Stomach (tissue), 19 donors: ENCODE results near the gene RHOXF2B. TPM values are rescaled to one million over a fixed set of nuclear protein-coding genes. Genes with fewer than 3 reads are reported as not detected.
"Not testable (repeated sequence)": the region's sequence is repeated elsewhere in the genome, so short reads cannot be mapped to it uniquely, and the experiment has no call there.

Experiments
- DNase-seq, 2 donors: peaks; one replicate each; pipeline versions ENCODE4 v3.0.0 to v3.0.0-alpha.2; 2013 to 2019
- H3K27ac ChIP-seq, 5 donors: fragments of 200-600 bp in 4 of 5; sonication (generic) in 4 of 5; one replicate each; pipeline ENCODE4 v1.5.1; 2013 to 2019; ENCODE audit warnings: mild to moderate bottlenecking in 1 of 5, moderate library complexity in 1 of 5
- H3K27me3 ChIP-seq, 3 donors: fragments of 200-600 bp; sonication (generic); one replicate each; pipeline ENCODE4 v1.5.1; 2017 to 2019; ENCODE audit warnings: mixed run types in 1 of 3
- H3K36me3 ChIP-seq, 4 donors: fragments of 200-600 bp; sonication (generic); 1 replicate in 3 of 4; 2 replicates in 1 of 4; pipeline ENCODE4 v1.5.1; 2016 to 2019
- H3K4me1 ChIP-seq, 4 donors: fragments of 200-600 bp; sonication (generic); one replicate each; pipeline ENCODE4 v1.5.1; 2016 to 2019
- H3K4me3 ChIP-seq, 4 donors: fragments of 200-600 bp; sonication (generic) in 3 of 4; one replicate each; pipeline ENCODE4 v1.5.1; 2016 to 2019; ENCODE audit warnings: mild to moderate bottlenecking in 1 of 4
- H3K9me3 ChIP-seq, 4 donors: fragments of 200-600 bp; sonication (generic); one replicate each; pipeline ENCODE4 v1.5.1; 2016 to 2019
- CTCF ChIP-seq, 7 experiments: fragments of 450-650 bp in 4 of 7; fragments of 200-600 bp in 3 of 7; sonication (generic) in 3 of 7; IDR thresholded peaks; one replicate each; pipeline ENCODE4 v1.5.1; 2016 to 2019; ENCODE audit warnings: antibody characterized with exemption in 7 of 7, control low read depth in 2 of 7, mild to moderate bottlenecking in 1 of 7
- EP300 ChIP-seq: sonication (generic); formaldehyde crosslinking; IDR thresholded peaks from one replicate; pipeline ENCODE4 v1.6.1; 2017; ENCODE audit warnings: antibody characterized with exemption
- POLR2A ChIP-seq, 4 donors: fragments of 450-650 bp; IDR thresholded peaks; one replicate each; pipeline ENCODE4 v1.6.1; 2016; ENCODE audit warnings: antibody characterized with exemption in 4 of 4, control low read depth in 2 of 4, mild to moderate bottlenecking in 1 of 4, moderate library complexity in 1 of 4
- POLR2AphosphoS5 ChIP-seq, 3 donors: sonication (generic); formaldehyde crosslinking; IDR thresholded peaks; one replicate each; pipeline ENCODE4 v1.6.1; 2016; ENCODE audit warnings: antibody characterized with exemption in 3 of 3
- WGBS, 5 donors: extraction: QIAGEN DNeasy Blood & Tissue Kit in 3 of 5; methylation state at CpG; one replicate each; pipeline versions ENCODE4 v1.1.5 to v1.1.7; 2013 to 2018; 5-methylcytosine and 5-hydroxymethylcytosine counted together
- intact Hi-C: fragments of 100-400 bp; cut with DNase I; formaldehyde crosslinking; loops from one replicate; pipeline ENCODE4 v1.15.1; 2023; ENCODE audit warnings: low total_unique reads
- long read RNA-seq, 10 donors: transcript quantifications; one replicate each; lab custom pipeline, GENCODE V29; 2026
- polyA plus RNA-seq, 3 donors: library from polyadenylated mRNA; stranded (reverse); fragments of 200-250 nt; gene quantifications; one replicate each; pipeline ENCODE4 v1.2.3, GENCODE V29; 2013
- total RNA-seq, 5 donors: library from RNA; depleted of rRNA; stranded (reverse); fragments of >200 nt; gene quantifications; one replicate each; pipeline versions ENCODE4 v1.1.0 to v1.2.3, GENCODE V29; 2014 to 2016
- donor health status: healthy with polysubstance abuse.
- donor health status: Bipolar disorder and iron deficiency.
- donor health status: healthy.

RHOXF2B gene
- total RNA-seq (not detected), polyA plus RNA-seq (not detected)
- long read RNA-seq, donor 1: 0 reads
- long read RNA-seq, donor 2: 0 reads
- long read RNA-seq, donor 3: 0 reads
- long read RNA-seq, donor 4: 0 reads
- long read RNA-seq, donor 5: 0 reads
- long read RNA-seq, donor 6: 0 reads
- long read RNA-seq, donor 7: 0 reads
- long read RNA-seq, donor 8: 0 reads
- long read RNA-seq, donor 9: 0 reads
- long read RNA-seq, donor 10: 0 reads

- intact Hi-C loops, H3K9me3 ChIP-seq, DNase-seq, H3K27me3 ChIP-seq, H3K4me1 ChIP-seq, H3K36me3 ChIP-seq, H3K4me3 ChIP-seq, H3K27ac ChIP-seq: not testable (repeated sequence)
- WGBS, 5 donors: no CpG with 5 or more reads among the region's 15 CpGs
These were observed at the start of gene RHOXF2B for GRCh38 chrX:120077590-120077989. RHOXF2B (minus strand) TSS chrX:120077690; CDS start chrX:120077552, 138 bp downstream.

GRCh38 chrX:120125444-120125843 lies 48.0 kb upstream of the RHOXF2B start:
- no peaks in the 10 kb centered on the region for H3K27me3 ChIP-seq
- peaks cover 0 to 9% (median 0%) of the 10 kb centered on the region in 4 donors for H3K4me1 ChIP-seq
- no peak overlapping the region for H3K27ac ChIP-seq
- H3K36me3 ChIP-seq: no peaks in the 10 kb centered on the region
- 74 to 90% (median 80%) methylated on average over 3 of the region's 3 CpGs for WGBS, 5 donors
- no peaks in the 10 kb centered on the region for H3K9me3 ChIP-seq
- DNase-seq: no peak
- no peak for TF ChIP-seq POLR2AphosphoS5 (IDR thresholded peaks at IDR 0.05)
- no peak for TF ChIP-seq CTCF (IDR thresholded peaks at IDR 0.05)
- TF ChIP-seq EP300: no peak
- no peak for TF ChIP-seq POLR2A (IDR thresholded peaks at IDR 0.05)
- intact Hi-C loops: no loop called here
- peak overlapping the region in 1 of 4 donors; percentile 5 for H3K4me3 ChIP-seq

- H3K4me3 ChIP-seq: no peak overlapping the region
- H3K4me1 ChIP-seq: peaks cover 0 to 3% (median 0%) of the 10 kb centered on the region in 4 donors
- no peak for DNase-seq
- intact Hi-C loops: no loop called here
- H3K27ac ChIP-seq: no peak overlapping the region
- H3K9me3 ChIP-seq: no peaks in the 10 kb centered on the region
- no peaks in the 10 kb centered on the region for H3K27me3 ChIP-seq
- 73 to 86% (median 81%) methylated on average over 10 to 12 of the region's 12 CpGs for WGBS, 5 donors
- TF ChIP-seq EP300 (no peak), CTCF (IDR thresholded peaks at IDR 0.05) (no peak), POLR2AphosphoS5 (IDR thresholded peaks at IDR 0.05) (no peak), POLR2A (IDR thresholded peaks at IDR 0.05) (no peak)
- no peaks in the 10 kb centered on the region for H3K36me3 ChIP-seq
These were observed 42.7 kb upstream of the RHOXF2B start for GRCh38 chrX:120120223-120120622.

- 91 to 98% (median 95%) methylated on average over 21 to 35 of the region's 35 CpGs for WGBS, 5 donors
- H3K36me3 ChIP-seq: no peaks in the 10 kb centered on the region
- H3K27me3 ChIP-seq: no peaks in the 10 kb centered on the region
- TF ChIP-seq CTCF (IDR thresholded peaks at IDR 0.05): no peak
- TF ChIP-seq POLR2AphosphoS5 (IDR thresholded peaks at IDR 0.05): no peak
- no peak for TF ChIP-seq EP300
- TF ChIP-seq POLR2A (IDR thresholded peaks at IDR 0.05): no peak
- intact Hi-C loops: no loop called here
- no peaks in the 10 kb centered on the region for H3K4me1 ChIP-seq
- H3K4me3 ChIP-seq: no peak within 1 kb of the TSS
- H3K27ac ChIP-seq: no peak within 1 kb of the TSS
- no peak for DNase-seq
- no peaks in the 10 kb centered on the region for H3K9me3 ChIP-seq
These were observed 38.0 kb upstream of the RHOXF2B start, which contains the start of gene RHOXF1 for GRCh38 chrX:120115438-120115963. RHOXF1 (minus strand) TSS chrX:120115913; CDS start chrX:120115862, 51 bp downstream.

GRCh38 chrX:120111611-120112010 lies 34.1 kb upstream of the RHOXF2B start:
- Histone ChIP-seq H3K4me1 (no peaks in the 10 kb centered on the region), H3K36me3 (no peaks in the 10 kb centered on the region), H3K27ac (no peak overlapping the region), H3K27me3 (no peaks in the 10 kb centered on the region), H3K9me3 (no peaks in the 10 kb centered on the region), H3K4me3 (no peak overlapping the region)
- TF ChIP-seq EP300: no peak
- no peak for TF ChIP-seq POLR2AphosphoS5 (IDR thresholded peaks at IDR 0.05)
- no peak for TF ChIP-seq POLR2A (IDR thresholded peaks at IDR 0.05)
- TF ChIP-seq CTCF (IDR thresholded peaks at IDR 0.05): no peak
- DNase-seq: no peak
- intact Hi-C loops: no loop called here
